SK-N-SH (cell line): Measurements from ENCODE around the gene BEST1.

Source experiments
- CTCF ChIP-seq: fragments of 200-600 bp; sonication (generic); IDR thresholded peaks from 2 replicates; pipeline ENCODE4 v1.6.1; 2017; ENCODE audit warnings: antibody characterized with exemption, mild to moderate bottlenecking, moderate library complexity
- EP300 ChIP-seq, 2 experiments: IDR thresholded peaks; 2 replicates each; pipeline versions ENCODE4 v1.4.0 to v1.6.1; 2012; ENCODE audit warnings: borderline replicate concordance in 1 of 2, low read depth in 1 of 2, low read length in 1 of 2
- EZH2phosphoT487 ChIP-seq: fragments of 200-600 bp; sonication (generic); IDR thresholded peaks from 2 replicates; pipeline ENCODE4 v1.6.1; 2017; ENCODE audit warnings: low read depth, mixed run types, mild to moderate bottlenecking, antibody characterized with exemption, moderate library complexity, borderline replicate concordance
- JUND ChIP-seq: IDR thresholded peaks from 2 replicates; pipeline ENCODE4 v1.4.0; 2012
- MAX ChIP-seq: IDR thresholded peaks from 2 replicates; pipeline ENCODE4 v1.4.0; 2012; ENCODE audit warnings: low read depth
- MEF2A ChIP-seq: IDR thresholded peaks from 2 replicates; pipeline ENCODE4 v1.4.0; 2012; ENCODE audit warnings: low read depth, borderline replicate concordance
- POLR2AphosphoS5 ChIP-seq: IDR thresholded peaks from 2 replicates; pipeline ENCODE4 v1.6.1; 2012; ENCODE audit warnings: low read depth, low read length
- RAD21 ChIP-seq: IDR thresholded peaks from 2 replicates; pipeline ENCODE4 v1.6.1; 2012; ENCODE audit warnings: mild to moderate bottlenecking, low read length
- SIN3A ChIP-seq: IDR thresholded peaks from 2 replicates; pipeline ENCODE4 v1.6.1; 2012; ENCODE audit warnings: low read depth, mild to moderate bottlenecking, low read length, moderate library complexity, borderline replicate concordance
- SMC3 ChIP-seq: IDR thresholded peaks from 2 replicates; pipeline ENCODE4 v1.6.1; 2012; ENCODE audit warnings: low read depth, low read length, improper control_type of control experiment
- TAF1 ChIP-seq: IDR thresholded peaks from 2 replicates; pipeline ENCODE4 v1.6.1; 2012; ENCODE audit warnings: low read depth, mild to moderate bottlenecking, low read length, moderate library complexity, borderline replicate concordance
- TF ChIP-seq, protein P1 (sequence below): IDR thresholded peaks from 2 replicates; pipeline ENCODE4 v1.6.1; 2012; ENCODE audit warnings: mild to moderate bottlenecking, low read depth, low read length, moderate library complexity

GRCh38 chr11:61950035-61950547 is at the start of gene BEST1:
- TF ChIP-seq RAD21, result no peak
- TF ChIP-seq, protein P1, sequence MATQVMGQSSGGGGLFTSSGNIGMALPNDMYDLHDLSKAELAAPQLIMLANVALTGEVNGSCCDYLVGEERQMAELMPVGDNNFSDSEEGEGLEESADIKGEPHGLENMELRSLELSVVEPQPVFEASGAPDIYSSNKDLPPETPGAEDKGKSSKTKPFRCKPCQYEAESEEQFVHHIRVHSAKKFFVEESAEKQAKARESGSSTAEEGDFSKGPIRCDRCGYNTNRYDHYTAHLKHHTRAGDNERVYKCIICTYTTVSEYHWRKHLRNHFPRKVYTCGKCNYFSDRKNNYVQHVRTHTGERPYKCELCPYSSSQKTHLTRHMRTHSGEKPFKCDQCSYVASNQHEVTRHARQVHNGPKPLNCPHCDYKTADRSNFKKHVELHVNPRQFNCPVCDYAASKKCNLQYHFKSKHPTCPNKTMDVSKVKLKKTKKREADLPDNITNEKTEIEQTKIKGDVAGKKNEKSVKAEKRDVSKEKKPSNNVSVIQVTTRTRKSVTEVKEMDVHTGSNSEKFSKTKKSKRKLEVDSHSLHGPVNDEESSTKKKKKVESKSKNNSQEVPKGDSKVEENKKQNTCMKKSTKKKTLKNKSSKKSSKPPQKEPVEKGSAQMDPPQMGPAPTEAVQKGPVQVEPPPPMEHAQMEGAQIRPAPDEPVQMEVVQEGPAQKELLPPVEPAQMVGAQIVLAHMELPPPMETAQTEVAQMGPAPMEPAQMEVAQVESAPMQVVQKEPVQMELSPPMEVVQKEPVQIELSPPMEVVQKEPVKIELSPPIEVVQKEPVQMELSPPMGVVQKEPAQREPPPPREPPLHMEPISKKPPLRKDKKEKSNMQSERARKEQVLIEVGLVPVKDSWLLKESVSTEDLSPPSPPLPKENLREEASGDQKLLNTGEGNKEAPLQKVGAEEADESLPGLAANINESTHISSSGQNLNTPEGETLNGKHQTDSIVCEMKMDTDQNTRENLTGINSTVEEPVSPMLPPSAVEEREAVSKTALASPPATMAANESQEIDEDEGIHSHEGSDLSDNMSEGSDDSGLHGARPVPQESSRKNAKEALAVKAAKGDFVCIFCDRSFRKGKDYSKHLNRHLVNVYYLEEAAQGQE, result no peak
- TF ChIP-seq SIN3A, result no peak
- no peak for TF ChIP-seq MAX
- TF ChIP-seq CTCF, result no peak
- no peak for TF ChIP-seq MEF2A
- TF ChIP-seq JUND, result no peak
- TF ChIP-seq TAF1, result no peak
- no peak for TF ChIP-seq SMC3
- no peak for TF ChIP-seq EZH2phosphoT487
- no peak for TF ChIP-seq POLR2AphosphoS5
- TF ChIP-seq EP300 (IDR thresholded peaks at IDR 0.05; ENCODE audit: borderline replicate concordance in 1 of 2, low read depth in 1 of 2, low read length in 1 of 2), result no peak
